ENCODE data around the gene TYW1.
"Not testable (repeated sequence)": the region's sequence is repeated elsewhere in the genome, so short reads cannot be mapped to it uniquely, and the experiment has no call there.

Gene TYW1

DNA sequence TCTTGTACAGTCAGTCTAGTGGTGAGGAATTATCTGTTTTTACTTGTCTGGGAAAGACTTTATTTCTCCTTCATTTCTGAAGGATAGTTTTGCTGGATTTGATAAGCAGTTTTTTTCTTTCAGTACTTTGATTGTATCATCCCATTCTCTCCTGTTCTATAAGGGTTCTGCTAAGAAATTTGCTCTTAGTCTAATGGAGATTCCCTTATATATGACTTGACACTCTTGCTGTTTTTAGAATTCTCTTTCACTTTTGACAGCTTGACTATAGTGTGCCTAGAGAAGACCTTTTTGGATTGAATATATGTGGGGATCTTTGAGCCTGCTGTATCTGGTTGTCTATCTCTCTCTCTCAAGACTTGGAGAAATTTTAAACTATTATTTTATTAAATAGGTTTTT is 157.7 kb downstream of the TYW1 start:
- not testable (repeated sequence) for H3K27me3 ChIP-seq (ENCODE audit: insufficient read depth, low read length); H3K4me3 ChIP-seq (ENCODE audit: low read length); H3K36me3 ChIP-seq (ENCODE audit: insufficient read depth, low read depth, low read length); H3K9me3 ChIP-seq (ENCODE audit: insufficient read depth, low read depth, low read length); H3K27ac ChIP-seq (ENCODE audit: low read length); H3K4me1 ChIP-seq (ENCODE audit: insufficient read depth, low read length); H3K9ac ChIP-seq (ENCODE audit: low read depth, low read length)

DNA sequence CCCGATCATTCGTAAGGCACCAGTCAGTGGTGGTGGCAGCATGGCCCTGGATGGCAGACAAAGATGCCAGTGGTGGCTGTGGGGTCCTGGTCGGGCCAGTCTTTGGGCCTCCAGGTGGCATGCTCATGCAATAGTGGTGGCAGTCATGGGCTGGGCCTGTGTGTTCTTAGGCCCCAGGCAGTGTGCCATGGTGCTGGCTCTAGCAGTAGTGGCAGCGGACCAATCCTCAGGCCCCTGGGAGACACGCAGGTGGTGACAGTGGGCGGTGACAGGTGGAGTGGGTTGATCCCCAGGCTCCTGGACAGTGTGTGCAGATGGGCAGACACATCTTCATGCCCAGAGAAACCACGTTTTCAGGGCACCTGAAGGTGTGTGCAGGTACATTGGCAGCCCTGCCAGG is 159.4 kb downstream of the TYW1 start:
- not testable (repeated sequence) for H3K9me3 ChIP-seq (ENCODE audit: insufficient read depth, low read depth, low read length); H3K4me3 ChIP-seq (ENCODE audit: low read length)

DNA sequence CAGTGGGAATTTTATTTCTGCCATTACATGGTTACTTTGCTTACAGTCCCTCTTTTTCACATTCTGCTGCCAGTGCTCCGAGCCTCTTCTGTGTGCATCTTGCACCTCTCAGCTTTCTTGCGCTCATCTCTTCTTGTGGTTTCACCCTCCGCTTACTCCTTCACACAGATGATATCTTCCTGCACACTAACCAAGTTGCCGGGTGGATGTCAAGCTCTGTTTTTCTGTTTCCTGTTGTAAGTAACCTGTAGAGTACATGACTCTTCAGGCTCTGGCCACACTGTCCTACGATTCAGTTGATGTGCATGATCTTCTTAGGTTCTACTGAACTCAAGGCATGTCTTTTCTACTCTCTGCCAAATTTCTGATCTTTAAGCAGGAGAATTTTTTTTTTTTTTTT is 166.7 kb downstream of the TYW1 start:
- H3K36me3 ChIP-seq (ENCODE audit: insufficient read depth, low read depth, low read length); H3K27ac ChIP-seq (ENCODE audit: low read length); H3K9ac ChIP-seq (ENCODE audit: low read depth, low read length); H3K27me3 ChIP-seq (ENCODE audit: insufficient read depth, low read length); H3K4me1 ChIP-seq (ENCODE audit: insufficient read depth, low read length); H3K9me3 ChIP-seq (ENCODE audit: insufficient read depth, low read depth, low read length); H3K4me3 ChIP-seq (ENCODE audit: low read length): not testable (repeated sequence)

More for the DNA sequence above, 159.4 kb downstream of the TYW1 start:
- H3K4me1 ChIP-seq (ENCODE audit: insufficient read depth, low read length); H3K27me3 ChIP-seq (ENCODE audit: insufficient read depth, low read length); H3K9ac ChIP-seq (ENCODE audit: low read depth, low read length); H3K36me3 ChIP-seq (ENCODE audit: insufficient read depth, low read depth, low read length); H3K27ac ChIP-seq (ENCODE audit: low read length): not testable (repeated sequence)

GRCh38 chr7:67171151-67171550 is 174.5 kb downstream of the TYW1 start:
- not testable (repeated sequence) for H3K9ac ChIP-seq (ENCODE audit: low read depth, low read length); H3K9me3 ChIP-seq (ENCODE audit: insufficient read depth, low read depth, low read length); H3K27me3 ChIP-seq (ENCODE audit: insufficient read depth, low read length); H3K4me3 ChIP-seq (ENCODE audit: low read length); H3K36me3 ChIP-seq (ENCODE audit: insufficient read depth, low read depth, low read length); H3K27ac ChIP-seq (ENCODE audit: low read length); H3K4me1 ChIP-seq (ENCODE audit: insufficient read depth, low read length)

GRCh38 chr7:67176730-67177129 is 180.1 kb downstream of the TYW1 start:
- H3K4me3 ChIP-seq (ENCODE audit: low read length); H3K4me1 ChIP-seq (ENCODE audit: insufficient read depth, low read length); H3K9me3 ChIP-seq (ENCODE audit: insufficient read depth, low read depth, low read length): not testable (repeated sequence)

GRCh38 chr7:67178915-67179688 is 182.5 kb downstream of the TYW1 start:
- H3K4me1 ChIP-seq (ENCODE audit: insufficient read depth, low read length); H3K27ac ChIP-seq (ENCODE audit: low read length): not testable (repeated sequence)

More at GRCh38 chr7:67176730-67177129, 180.1 kb downstream of the TYW1 start:
- not testable (repeated sequence) for H3K27me3 ChIP-seq (ENCODE audit: insufficient read depth, low read length); H3K27ac ChIP-seq (ENCODE audit: low read length); H3K36me3 ChIP-seq (ENCODE audit: insufficient read depth, low read depth, low read length); H3K9ac ChIP-seq (ENCODE audit: low read depth, low read length)

DNA sequence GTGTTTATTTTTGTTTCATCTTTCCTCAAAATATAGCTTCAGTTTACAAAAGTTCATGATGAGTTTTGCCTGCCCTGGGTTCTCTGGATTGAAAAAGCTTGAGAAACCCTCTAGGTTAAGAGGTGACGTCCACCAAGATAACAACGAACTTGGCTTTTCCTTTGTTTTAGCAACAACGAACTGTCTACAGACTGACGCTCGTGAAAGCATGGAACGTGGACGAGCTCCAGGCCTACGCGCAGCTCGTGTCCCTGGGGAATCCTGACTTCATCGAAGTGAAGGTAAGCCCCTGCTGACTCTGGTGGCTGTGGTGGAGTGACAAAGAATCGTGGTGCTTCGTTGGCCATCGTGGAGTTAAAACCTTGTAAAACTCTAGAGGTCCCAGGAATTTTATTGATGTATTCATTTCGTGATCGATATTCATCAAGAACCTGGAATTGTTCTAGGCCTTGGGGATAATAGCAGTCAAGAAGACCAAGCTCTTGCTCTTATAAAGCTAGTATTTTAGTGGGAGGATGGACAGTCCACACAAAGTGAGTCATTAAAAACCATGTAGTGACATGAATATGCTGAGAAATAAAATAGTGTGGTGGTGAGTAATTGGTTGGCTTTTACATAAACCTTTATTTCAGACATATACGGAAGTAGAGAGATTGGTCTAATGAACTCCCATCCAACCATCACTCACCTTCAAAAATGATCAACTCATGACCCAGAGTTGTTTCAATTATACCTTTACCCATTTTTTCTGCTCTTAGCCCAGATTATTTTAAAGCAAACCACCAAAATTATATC is 186.5 kb downstream of the TYW1 start:
- not testable (repeated sequence) for H3K27me3 ChIP-seq (ENCODE audit: insufficient read depth, low read length); H3K36me3 ChIP-seq (ENCODE audit: insufficient read depth, low read depth, low read length); H3K9me3 ChIP-seq (ENCODE audit: insufficient read depth, low read depth, low read length); H3K4me3 ChIP-seq (ENCODE audit: low read length); H3K9ac ChIP-seq (ENCODE audit: low read depth, low read length); H3K27ac ChIP-seq (ENCODE audit: low read length); H3K4me1 ChIP-seq (ENCODE audit: insufficient read depth, low read length)

More at GRCh38 chr7:67178915-67179688, 182.5 kb downstream of the TYW1 start:
- not testable (repeated sequence) for H3K4me3 ChIP-seq (ENCODE audit: low read length); H3K9me3 ChIP-seq (ENCODE audit: insufficient read depth, low read depth, low read length); H3K27me3 ChIP-seq (ENCODE audit: insufficient read depth, low read length); H3K9ac ChIP-seq (ENCODE audit: low read depth, low read length); H3K36me3 ChIP-seq (ENCODE audit: insufficient read depth, low read depth, low read length)

- H3K9me3 ChIP-seq (ENCODE audit: insufficient read depth, low read depth, low read length); H3K9ac ChIP-seq (ENCODE audit: low read depth, low read length); H3K27me3 ChIP-seq (ENCODE audit: insufficient read depth, low read length); H3K4me3 ChIP-seq (ENCODE audit: low read length); H3K36me3 ChIP-seq (ENCODE audit: insufficient read depth, low read depth, low read length); H3K4me1 ChIP-seq (ENCODE audit: insufficient read depth, low read length); H3K27ac ChIP-seq (ENCODE audit: low read length): not testable (repeated sequence)
Measured at GRCh38 chr7:67184912-67185659, 188.5 kb downstream of the TYW1 start.

DNA sequence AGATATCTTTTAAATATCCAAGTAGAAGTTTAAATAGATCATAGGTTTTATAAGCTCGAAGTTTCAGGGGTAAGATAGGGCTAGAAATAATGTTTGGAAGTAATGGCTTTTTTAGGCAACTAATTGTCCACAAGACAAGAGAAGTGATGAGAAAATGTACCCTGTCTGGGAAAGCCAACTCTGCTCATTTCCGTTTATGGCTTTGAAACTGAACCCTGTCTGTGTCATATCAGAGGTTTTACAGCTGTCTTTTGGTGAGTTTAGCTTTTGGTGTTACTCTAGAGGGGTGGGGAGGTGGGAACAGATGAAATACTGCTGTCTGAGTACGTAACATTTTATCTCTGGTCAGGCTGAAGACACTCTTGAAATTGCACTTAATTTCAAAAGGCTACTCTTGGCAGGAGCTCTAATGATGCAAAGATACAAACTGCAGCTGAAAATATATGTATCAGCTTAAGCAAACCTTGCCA is 189.1 kb downstream of the TYW1 start:
- not testable (repeated sequence) for H3K4me3 ChIP-seq (ENCODE audit: low read length); H3K36me3 ChIP-seq (ENCODE audit: insufficient read depth, low read depth, low read length); H3K27me3 ChIP-seq (ENCODE audit: insufficient read depth, low read length); H3K27ac ChIP-seq (ENCODE audit: low read length); H3K9ac ChIP-seq (ENCODE audit: low read depth, low read length); H3K9me3 ChIP-seq (ENCODE audit: insufficient read depth, low read depth, low read length)
- peaks cover 12% of the 10 kb centered on the region for H3K4me1 ChIP-seq (ENCODE audit: insufficient read depth, low read length)

GRCh38 chr7:67189160-67189559 is 192.5 kb downstream of the TYW1 start:
- H3K27me3 ChIP-seq (ENCODE audit: insufficient read depth, low read length); H3K9me3 ChIP-seq (ENCODE audit: insufficient read depth, low read depth, low read length); H3K4me3 ChIP-seq (ENCODE audit: low read length); H3K27ac ChIP-seq (ENCODE audit: low read length); H3K36me3 ChIP-seq (ENCODE audit: insufficient read depth, low read depth, low read length): not testable (repeated sequence)
- H3K9ac ChIP-seq (ENCODE audit: low read depth, low read length), result peak overlapping the region; percentile 42; the same call in 1 of the 2 replicates
- H3K4me1 ChIP-seq (ENCODE audit: insufficient read depth, low read length), result peaks cover 22% of the 10 kb centered on the region

DNA sequence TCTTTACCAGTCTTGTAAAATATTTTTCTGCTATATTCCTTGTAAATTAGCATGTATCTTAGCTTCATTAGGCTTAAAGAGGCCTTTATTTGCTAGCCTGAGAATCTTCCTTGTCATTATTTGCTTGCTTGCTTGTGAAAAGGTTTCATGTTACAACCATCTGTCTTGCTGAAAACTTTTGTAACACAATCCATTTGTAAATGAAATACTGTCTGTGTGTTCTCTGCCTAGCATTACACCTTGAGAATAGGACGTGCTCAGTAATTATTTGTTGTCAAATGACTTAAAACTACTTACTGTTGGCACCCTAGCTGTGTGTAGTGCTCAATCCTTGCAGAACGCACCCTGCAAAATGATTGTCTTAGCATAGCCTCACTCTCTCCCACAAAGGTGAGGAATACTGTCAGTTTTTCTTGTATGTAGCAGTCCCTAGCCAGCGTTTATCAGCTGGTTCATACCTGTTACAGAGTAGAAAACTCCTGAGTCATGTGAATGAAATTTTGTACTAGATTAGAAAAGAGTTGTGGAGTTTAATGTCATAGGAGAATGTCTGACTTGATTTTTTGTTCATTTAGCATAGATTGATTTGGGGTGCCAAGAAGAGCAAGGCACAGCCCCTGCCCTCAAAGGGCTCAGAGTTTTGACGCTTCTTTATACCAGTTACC is 193.3 kb downstream of the TYW1 start:
- peaks cover 22% of the 10 kb centered on the region for H3K4me1 ChIP-seq (ENCODE audit: insufficient read depth, low read length)
- H3K27me3 ChIP-seq (ENCODE audit: insufficient read depth, low read length); H3K27ac ChIP-seq (ENCODE audit: low read length); H3K9me3 ChIP-seq (ENCODE audit: insufficient read depth, low read depth, low read length); H3K36me3 ChIP-seq (ENCODE audit: insufficient read depth, low read depth, low read length); H3K4me3 ChIP-seq (ENCODE audit: low read length): not testable (repeated sequence)
- 0 out of 2 replicates have a peak overlapping the region, but pooled peaks have one; percentile 24 for H3K9ac ChIP-seq (ENCODE audit: low read depth, low read length)
